HG03442 (cell line): ENCODE measurements around the gene PPP4C.
"Not testable (repeated sequence)": the region's sequence is repeated elsewhere in the genome, so short reads cannot be mapped to it uniquely, and the experiment has no call there.

Experiments
- ATAC-seq: cut with Tn5 transposase; IDR thresholded peaks from one replicate; pipeline ENCODE4 v1.9.1; 2021; ENCODE audit warnings: mild to moderate bottlenecking, moderate library complexity; ENCODE audit not compliant: unreplicated experiment

The PPP4C gene

GRCh38 chr16:30096105-30096861, 20.5 kb downstream of the PPP4C start, which contains the start of gene YPEL3:
YPEL3 (minus strand) TSS chr16:30096213; CDS start chr16:30095482, 731 bp downstream.
- ATAC-seq, result no peak

GRCh38 chr16:30096862-30097563, 21.2 kb downstream of the PPP4C start:
- ATAC-seq, result no peak

DNA sequence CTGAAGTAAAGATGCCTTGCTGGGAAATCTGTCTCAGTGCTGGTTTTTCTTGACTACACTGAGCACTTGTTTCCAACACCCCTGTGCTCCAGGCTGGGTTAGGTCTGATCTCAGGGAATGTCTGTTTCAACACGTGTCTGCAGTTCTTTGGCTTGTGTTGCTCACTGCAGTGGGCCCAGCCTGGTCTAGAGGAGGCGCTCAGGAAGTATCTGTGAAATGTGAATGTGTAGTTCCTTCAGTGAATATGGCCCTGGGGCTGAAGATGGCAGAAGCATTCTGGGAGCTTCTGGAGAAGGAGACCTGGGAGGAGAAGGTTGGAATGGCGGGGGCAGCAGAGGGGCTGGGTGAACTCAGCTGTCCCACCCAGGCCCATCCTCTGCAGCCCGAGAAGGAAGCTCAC, 28.3 kb downstream of the PPP4C start:
- ATAC-seq, result no peak

DNA sequence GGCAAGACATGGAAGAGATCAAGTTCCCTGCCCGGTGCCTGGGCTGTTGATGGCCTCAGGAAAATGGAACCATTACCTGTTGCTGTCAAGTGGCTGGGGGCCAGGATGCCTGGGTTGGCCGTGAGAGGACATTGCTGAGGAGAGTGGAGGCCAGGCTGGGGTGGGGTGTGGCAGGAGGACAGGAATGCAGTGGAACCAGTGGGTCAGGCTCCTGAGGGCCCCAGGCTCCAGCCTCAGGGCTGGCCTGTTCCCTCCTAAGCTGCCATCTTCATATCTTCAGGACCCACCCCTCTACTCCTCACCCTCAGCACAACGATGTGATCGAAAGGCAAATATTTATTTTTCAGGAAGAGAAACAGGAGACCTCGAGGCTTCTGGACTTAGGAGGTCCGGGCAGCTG, 28.7 kb downstream of the PPP4C start:
- no peak for ATAC-seq

GRCh38 chr16:30108059-30108850, 32.5 kb downstream of the PPP4C start:
- no peak for ATAC-seq

DNA sequence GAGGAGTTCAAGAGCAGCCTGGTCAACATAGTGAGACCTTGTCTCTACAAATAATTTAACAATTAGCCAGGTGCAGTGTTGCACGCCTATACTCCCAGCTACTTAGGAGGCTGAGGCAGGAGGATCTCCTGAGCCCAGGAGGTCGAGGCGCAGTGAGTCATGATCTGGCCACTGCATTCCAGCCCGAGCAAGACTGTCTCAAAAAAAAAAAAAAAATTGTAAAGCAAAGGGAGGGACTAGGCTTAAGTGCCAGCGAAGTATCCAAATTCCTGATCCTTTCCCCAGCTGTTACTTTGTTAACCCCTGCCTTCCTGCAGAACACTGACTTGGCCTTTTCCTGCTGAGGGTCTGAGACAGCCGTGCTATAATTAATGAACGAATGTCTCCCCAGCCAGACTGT, 34.9 kb downstream of the PPP4C start:
- ATAC-seq, result no peak

- no peak for ATAC-seq
Observed at GRCh38 chr16:30112197-30113030, 36.6 kb downstream of the PPP4C start.

DNA sequence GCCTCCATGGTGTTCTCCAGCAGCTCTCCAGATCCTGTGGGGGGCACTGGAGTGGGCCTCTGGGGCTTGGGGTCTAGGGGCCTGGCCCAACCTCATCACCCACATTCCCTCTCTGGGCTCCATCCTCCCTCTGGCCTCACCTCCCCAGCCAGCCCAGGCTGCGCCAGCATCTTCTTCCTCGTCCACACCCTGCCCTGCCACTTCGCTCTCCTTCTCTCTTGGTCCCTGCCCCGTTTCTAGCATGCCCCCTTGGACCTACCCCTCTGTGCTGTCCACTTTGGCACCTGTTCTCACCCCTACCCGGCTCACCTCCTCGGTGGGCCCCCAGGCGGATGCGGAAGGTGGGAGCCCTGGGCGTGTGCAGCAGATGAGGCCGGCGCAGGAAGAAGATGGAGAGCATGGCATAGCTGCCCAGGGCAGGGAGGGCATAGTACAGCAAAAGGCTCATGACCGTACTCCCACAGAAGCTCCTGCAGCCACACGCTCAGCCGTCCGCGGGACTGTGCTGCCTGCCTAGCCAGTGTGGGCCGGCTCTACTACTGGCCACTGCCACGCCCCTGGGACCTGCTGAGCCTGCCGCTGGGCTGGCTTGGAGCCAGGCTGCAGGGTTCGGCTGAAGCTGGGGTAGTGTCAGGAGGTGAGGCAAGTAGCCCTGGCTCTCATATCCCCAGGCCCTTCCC, 37.4 kb downstream of the PPP4C start, which contains the start of gene GDPD3:
TSS of gene GDPD3 (minus strand) at position 507 of the 680 bp plus-strand sequence. CDS start at position 448, 59 bp downstream.
- no peak for ATAC-seq

DNA sequence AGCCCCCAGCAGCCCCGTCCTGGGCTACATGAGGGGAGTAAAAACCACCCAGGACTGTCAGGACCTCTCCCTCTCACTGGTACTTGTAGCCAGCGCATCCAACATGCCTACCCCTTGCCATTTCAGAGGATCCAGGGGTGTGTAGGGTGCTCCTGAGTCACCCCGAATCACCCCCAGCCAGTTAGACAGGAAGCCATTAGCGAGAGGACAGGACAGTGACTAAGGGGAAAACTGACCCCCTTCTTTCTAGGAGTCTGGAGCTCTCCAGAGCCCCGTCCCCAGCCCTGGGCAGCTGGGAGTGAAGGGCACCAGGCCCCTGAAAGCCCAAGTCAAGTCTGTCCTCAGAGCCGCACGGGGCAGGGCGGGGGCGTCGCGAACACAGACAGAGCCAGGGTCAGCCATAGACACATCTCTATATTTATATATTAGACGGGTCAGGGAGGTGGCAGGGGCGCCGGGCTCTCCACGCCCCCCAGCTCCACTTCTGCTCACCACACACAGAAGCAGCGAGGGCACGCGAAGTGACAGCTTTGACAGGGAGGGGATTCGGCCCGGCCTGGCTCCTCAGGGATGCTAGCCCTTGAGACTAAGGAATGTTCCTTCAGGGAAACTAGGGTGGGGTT, 38.0 kb downstream of the PPP4C start:
- ATAC-seq, result no peak

DNA sequence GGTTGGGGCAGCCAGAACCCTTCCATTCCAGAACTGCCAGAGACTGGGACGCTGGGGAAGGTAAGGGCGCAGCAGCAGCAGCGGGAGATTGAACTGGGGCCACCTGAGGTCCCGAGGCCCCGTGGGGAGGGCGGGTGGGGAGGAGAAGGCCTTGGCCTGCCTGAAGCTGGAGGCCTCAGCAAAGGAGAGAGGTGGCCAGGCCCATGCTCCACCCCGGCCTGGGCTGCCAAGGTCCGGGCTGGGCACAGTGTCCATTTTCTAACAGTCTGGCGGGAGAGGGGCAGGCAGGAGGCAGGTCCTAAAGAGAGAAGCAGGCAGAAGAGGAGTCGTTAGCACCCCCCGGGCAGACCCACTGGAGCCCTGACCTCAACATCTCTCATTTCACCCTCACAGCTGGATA, 38.6 kb downstream of the PPP4C start:
- no peak for ATAC-seq

DNA sequence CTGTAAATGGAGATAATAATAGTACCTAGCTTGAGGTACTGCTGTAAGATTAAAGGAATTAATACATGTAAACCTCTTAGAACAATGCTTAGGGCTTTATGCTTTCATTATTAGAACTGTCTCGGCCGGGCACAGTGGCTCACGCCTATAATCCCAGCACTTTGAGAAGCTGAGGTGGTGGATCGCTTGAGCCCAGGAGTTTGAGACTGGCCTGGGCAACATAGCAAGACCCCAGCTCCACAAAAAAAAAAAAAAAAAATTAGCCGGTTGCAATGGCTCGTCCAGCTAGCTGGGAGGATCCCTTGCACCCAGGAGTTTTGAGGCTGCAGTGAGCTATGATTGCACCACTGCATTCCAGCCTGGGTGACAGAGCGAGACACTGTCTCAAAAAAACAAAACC, 39.0 kb downstream of the PPP4C start:
- not testable (repeated sequence) for ATAC-seq

DNA sequence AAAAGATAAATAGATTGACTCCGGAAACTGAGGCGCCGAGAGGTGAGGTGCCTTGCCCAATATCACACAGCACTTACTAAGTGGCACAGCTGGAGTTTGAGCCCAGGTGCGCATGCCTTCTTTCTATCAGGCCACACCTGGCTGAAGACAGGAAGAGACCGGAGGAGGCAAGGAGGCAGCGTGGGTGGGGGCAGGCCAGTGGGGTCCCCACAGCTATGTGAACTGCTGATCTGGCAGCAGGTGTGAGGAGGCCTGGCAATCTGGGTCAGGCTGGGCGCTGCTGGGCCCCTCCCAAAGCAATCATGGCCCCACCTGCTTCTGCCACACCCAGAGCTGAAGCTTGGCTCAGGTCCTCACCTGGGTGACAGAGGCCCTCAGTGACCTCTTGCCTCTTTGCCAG, 39.4 kb downstream of the PPP4C start:
- ATAC-seq, result no peak

DNA sequence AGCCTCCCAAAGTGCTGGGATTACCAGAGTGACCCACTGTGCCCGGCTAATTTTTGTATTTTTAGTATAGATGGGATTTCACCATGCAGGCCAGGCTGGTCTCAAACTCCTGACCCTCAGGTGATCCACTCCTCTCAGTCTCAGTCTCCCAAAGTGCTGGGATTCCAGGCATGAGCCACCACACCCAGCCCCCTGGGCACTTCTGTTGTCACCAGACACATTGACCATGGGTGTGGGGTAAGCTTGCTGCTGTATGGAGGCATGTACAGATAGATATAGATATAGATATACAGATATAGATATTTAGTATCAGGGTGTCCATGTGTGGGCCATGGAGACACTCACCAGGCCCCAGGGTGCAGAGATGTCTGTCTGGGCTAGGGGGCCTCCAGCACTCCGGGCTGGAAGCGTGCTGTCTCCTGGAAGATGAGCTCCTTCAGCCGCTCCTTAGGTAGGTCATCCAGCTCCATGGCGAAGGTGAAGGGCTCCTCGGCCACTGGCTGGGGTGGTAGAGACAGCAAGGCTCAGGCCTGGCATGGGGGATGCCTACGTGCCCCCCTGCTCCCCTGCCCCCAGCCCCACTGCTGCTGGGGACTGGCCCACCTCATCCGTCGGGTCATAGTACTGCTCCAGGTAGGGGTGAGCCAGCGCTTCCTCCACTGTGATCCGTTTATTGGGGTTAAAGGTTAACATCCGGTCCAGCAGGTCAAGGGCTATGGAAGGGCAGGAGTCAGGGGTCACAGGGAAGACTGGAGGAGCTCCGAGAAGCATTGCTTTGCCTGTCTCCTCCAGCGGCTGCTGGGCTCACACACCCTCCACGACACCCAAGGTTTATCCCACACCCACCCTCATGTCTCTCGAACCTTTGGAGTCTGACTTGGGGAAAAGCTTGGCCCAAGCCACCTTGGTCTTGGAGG, 40.8 kb downstream of the PPP4C start:
- ATAC-seq, result no peak

- ATAC-seq, result no peak
Observed at GRCh38 chr16:30117768-30118167, 42.0 kb downstream of the PPP4C start.

GRCh38 chr16:30119428-30119827, 43.6 kb downstream of the PPP4C start:
- no peak for ATAC-seq

DNA sequence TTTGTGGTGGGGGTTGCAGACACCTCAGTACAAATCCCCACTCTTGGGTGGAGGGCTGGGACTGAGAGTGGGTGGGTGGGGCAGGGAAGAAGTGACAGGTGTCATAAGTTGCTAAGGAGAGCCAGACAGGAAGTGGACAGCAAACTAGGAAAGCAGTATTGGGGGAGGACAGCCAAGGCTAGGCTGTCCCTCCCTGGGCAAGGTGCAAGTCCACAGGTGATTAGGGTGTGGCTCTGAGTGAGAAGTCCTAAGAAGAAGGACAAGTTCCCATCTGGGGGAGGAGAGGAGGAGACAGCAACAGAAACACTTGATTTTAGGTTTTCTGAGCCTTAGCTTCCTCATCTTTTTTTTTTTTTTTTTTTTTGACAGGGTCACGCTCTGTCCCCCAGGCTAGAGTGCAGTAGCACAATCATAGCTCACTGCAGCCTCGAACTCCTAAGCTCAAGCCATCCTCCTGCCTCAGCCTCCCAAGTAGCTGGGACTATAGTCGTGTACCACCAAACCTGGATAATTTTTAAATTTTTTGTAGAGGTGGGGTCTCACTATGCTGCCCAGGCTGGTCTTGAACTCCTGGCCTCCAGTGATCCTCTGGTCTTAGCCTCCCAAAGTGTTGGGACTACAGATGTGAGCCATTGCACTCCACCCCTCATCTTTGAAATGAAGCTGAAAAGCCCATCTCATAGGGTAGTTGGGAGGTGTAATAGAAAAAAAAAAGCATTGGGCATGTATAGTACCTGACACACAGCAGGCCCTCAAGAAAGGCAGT, 44.7 kb downstream of the PPP4C start:
- ATAC-seq, result no peak

DNA sequence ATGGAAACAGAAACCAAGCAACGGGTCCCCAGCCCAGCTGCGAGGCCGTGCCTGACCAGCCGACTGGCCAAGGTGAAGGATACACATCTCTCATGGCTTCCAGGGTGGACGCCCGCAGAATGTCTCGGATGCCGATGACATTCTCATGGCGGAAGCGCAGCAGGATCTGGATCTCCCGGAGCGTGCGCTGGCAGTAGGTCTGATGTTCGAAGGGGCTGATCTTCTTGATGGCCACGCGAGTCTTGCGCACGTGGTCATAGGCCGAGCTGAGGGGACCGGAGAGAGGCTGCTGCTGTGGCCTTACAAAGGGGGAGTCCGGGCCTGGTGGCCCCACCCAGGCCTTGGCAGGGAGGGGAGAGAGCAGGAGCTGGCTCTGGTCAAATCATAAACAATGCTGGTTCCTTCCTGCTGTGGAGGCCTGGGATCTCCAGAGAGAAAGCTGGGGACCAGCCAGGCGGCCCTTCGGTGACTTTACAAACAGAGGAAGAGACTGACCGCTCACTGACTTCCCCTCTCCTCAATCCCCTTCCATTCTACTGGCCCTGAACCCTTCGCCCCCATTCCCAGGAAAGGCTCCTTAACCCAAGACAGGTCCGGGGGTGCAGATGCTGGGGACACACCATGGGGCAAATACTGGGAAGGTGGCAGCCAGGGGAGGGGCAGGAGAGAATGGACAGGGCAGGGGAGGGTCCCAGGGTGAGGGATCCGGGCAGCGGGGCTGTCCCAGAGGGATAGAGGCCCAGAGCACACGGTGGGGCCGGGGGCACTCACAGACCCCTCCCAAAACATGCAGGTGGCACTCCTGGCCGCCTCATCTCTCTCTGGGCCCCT, 46.2 kb downstream of the PPP4C start:
- ATAC-seq, result no peak
